22Rv1 (cell line): Measurements from ENCODE around the gene FES.

Experiments used
- ZFX ChIP-seq: fragments of 450-650 bp; IDR thresholded peaks from 2 replicates; pipeline ENCODE4 v1.6.1; 2017; ENCODE audit warnings: antibody characterized with exemption, borderline replicate concordance
- TF ChIP-seq, protein P1 (sequence below): fragments of 450-650 bp; IDR thresholded peaks from 2 replicates; pipeline ENCODE4 v1.5.1; 2017; ENCODE audit warnings: mild to moderate bottlenecking

DNA sequence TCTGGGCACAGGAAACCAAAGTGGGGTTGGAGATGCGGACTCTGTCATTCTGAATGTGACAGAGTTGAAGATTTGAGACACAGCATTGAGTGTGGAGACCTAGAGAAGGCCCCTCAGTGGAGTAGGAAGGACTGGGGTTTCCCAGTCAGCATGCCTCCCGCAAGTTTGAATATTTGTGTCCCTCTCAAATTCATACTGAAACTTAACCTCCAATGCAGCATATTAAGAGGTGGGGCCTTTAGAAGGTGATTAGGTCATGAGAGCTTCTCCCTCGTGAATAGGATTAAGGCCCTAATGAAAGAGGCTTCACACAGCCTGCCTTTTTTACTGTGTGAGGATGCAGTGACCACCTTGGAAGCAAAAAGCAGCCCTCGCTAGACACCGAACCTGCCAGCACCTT lies 40.1 kb downstream of the FES start:
- TF ChIP-seq, protein P1, sequence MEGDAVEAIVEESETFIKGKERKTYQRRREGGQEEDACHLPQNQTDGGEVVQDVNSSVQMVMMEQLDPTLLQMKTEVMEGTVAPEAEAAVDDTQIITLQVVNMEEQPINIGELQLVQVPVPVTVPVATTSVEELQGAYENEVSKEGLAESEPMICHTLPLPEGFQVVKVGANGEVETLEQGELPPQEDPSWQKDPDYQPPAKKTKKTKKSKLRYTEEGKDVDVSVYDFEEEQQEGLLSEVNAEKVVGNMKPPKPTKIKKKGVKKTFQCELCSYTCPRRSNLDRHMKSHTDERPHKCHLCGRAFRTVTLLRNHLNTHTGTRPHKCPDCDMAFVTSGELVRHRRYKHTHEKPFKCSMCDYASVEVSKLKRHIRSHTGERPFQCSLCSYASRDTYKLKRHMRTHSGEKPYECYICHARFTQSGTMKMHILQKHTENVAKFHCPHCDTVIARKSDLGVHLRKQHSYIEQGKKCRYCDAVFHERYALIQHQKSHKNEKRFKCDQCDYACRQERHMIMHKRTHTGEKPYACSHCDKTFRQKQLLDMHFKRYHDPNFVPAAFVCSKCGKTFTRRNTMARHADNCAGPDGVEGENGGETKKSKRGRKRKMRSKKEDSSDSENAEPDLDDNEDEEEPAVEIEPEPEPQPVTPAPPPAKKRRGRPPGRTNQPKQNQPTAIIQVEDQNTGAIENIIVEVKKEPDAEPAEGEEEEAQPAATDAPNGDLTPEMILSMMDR = no peak
- no peak for TF ChIP-seq ZFX
